HL-60 (cell line): ENCODE results near the gene UBAC2.

Experiments
- DNase-seq, 2 experiments: peaks; one replicate each; pipeline ENCODE4 v3.0.0-alpha.2; 2010 to 2020; ENCODE audit warnings: low read depth in 1 of 2, low spot score in 1 of 2
- H3K27ac ChIP-seq: fragments of 250-450 bp; sonication (Bioruptor Pico); replicated peaks from 2 replicates; pipeline ENCODE4 v1.5.1; 2020; ENCODE audit warnings: mild to moderate bottlenecking, moderate library complexity
- H3K27me3 ChIP-seq: fragments of 250-450 bp; sonication (Bioruptor Pico); 2 replicates; pipeline ENCODE4 v1.5.1; 2021; ENCODE audit warnings: mild to moderate bottlenecking, moderate library complexity; ENCODE audit not compliant: insufficient read depth, poor library complexity, severe bottlenecking
- H3K4me3 ChIP-seq: replicated peaks from 2 replicates; pipeline ENCODE4 v1.5.1; 2011; ENCODE audit warnings: mild to moderate bottlenecking, control low read depth, low read length; ENCODE audit not compliant: insufficient read depth
- GABPA ChIP-seq: IDR thresholded peaks from 2 replicates; pipeline ENCODE4 v1.6.1; 2012; ENCODE audit warnings: low read depth
- POLR2AphosphoS5 ChIP-seq: IDR thresholded peaks from 2 replicates; pipeline ENCODE4 v1.6.1; 2012; ENCODE audit warnings: low read depth
- SPI1 ChIP-seq: IDR thresholded peaks from 2 replicates; pipeline ENCODE4 v1.6.1; 2012; ENCODE audit warnings: low read depth, mild to moderate bottlenecking, borderline replicate concordance
- TF ChIP-seq, protein P1 (sequence below): IDR thresholded peaks from one replicate; pipeline ENCODE4 v1.5.1; 2011; ENCODE audit warnings: low read length, control low read depth, inconsistent platforms; ENCODE audit not compliant: insufficient read depth
- TF ChIP-seq, protein P2 (sequence below): IDR thresholded peaks from 2 replicates; pipeline ENCODE4 v1.6.1; 2012; ENCODE audit warnings: low read depth; ENCODE audit not compliant: insufficient replicate concordance

The UBAC2 gene

DNA sequence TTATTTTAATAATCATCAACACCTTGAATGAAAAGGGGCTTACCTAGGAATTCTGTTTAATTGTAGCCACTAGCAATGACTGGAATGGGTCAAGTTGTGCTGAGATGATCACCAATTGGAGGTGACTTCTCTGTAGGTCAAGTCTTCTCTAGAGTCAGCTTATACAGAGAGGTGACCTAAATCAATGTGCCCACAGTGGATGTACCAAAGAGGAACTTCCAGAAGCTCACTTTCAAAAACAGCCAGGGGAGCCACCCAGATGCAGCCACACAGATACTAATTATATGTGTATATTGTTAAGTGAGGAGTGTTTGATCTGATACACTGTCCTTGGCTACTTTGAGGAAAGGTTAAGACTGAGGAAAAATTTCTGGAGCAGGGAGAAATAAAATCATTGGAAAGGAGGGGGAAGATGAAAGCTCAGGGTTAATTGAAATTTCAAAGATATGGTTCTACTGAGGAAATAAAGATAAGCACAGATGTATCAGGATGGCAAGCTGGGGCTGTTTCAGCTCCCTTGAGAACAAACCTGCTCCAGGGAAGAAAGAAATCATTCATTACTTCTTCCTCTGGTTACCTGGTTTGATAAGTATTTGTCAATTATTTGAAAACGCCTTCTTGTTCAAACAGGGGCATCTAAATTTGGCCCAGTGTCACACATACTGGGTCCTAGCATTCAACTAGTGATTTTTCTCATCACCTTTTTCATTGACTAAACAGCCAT, 101.4 kb downstream of the UBAC2 start:
- TF ChIP-seq, protein P1, sequence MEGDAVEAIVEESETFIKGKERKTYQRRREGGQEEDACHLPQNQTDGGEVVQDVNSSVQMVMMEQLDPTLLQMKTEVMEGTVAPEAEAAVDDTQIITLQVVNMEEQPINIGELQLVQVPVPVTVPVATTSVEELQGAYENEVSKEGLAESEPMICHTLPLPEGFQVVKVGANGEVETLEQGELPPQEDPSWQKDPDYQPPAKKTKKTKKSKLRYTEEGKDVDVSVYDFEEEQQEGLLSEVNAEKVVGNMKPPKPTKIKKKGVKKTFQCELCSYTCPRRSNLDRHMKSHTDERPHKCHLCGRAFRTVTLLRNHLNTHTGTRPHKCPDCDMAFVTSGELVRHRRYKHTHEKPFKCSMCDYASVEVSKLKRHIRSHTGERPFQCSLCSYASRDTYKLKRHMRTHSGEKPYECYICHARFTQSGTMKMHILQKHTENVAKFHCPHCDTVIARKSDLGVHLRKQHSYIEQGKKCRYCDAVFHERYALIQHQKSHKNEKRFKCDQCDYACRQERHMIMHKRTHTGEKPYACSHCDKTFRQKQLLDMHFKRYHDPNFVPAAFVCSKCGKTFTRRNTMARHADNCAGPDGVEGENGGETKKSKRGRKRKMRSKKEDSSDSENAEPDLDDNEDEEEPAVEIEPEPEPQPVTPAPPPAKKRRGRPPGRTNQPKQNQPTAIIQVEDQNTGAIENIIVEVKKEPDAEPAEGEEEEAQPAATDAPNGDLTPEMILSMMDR: no peak
- TF ChIP-seq POLR2AphosphoS5 (no peak; the same call in 1 of the 2 replicates), SPI1 (peak; percentile 29; the same call in 1 of the 2 replicates)
- Histone ChIP-seq H3K27ac (peak overlapping the region; percentile 93), H3K27me3 (no peaks in the 10 kb centered on the region), H3K4me3 (no peak overlapping the region)
- peak in 1 of 2 experiments; percentile 70 for DNase-seq

DNA sequence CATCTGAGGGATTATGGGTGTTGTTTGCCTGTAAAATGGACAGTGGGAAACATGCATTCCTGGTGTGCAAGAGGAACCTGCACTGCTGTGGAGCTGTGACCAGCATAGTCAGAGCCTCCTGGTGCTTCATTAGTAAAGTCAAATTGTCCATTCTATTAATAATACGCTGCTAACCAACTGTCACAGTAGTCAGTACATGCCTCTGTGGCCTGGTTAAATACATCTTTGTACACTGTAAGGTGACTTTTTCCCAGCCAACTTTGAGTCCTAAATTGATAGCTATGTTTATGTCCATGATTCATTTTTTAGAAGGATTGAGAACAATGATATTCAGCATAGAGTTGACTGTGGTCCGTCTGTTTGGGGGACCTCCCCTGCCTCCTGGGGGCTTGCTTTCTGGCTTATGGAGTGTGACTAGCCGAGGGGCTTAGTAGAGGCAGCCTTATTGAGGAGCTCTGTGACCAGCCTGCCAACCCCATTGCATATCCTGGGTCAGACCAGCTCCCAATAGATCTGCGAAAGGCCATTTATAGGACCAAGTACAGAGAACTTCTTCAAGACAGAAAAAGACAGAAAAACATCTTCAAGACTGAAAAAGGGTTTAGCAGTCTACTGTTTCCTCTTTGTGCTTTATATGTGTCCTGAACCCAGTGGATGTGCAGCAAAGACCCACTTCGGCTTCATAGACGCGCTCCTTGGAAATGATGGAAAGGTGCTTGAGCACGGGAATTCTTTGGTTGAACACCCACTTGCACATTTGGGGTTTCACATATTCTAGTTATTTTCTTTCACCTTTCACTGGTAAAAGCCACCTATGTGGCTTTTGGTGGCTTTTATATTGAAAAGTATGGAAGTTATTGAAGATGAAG, 102.2 kb downstream of the UBAC2 start:
- no peak for DNase-seq
- no peaks in the 10 kb centered on the region for H3K27me3 ChIP-seq

DNA sequence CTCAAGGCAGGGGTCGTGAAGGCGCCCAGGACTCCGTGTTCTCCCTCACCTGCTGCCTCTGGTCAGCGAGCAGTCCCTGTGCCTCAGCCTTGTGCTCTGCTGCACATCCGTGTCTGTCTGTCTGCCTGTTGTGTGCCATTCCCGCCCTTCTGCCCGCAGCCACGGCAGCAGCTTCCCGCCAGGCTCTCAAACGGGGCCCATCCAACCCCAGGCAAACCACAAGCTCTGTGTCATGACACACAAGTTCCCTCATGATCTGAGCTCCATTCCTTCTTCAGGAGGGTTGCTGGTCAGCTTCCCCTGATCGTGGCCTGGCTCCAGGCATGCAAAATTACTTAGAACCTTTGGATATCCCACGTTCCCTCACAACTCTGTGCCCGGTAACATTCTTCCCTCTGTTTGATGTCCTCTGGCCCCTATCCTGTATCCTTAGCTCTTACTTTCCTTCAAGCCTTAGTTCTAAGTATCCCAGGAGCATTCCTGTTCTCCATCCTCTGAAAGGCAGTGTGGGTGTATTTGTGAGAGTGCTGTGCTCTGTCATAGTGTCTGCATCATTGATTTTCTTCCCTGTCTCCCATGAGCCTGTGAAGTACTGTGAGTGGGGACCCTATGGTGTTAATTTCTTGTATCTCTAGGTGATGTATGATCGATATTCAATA, 103.3 kb downstream of the UBAC2 start:
- H3K4me3 ChIP-seq: peak overlapping the region; percentile 77
- peak in 1 of 2 experiments; percentile 95 for DNase-seq
- TF ChIP-seq, protein P2, sequence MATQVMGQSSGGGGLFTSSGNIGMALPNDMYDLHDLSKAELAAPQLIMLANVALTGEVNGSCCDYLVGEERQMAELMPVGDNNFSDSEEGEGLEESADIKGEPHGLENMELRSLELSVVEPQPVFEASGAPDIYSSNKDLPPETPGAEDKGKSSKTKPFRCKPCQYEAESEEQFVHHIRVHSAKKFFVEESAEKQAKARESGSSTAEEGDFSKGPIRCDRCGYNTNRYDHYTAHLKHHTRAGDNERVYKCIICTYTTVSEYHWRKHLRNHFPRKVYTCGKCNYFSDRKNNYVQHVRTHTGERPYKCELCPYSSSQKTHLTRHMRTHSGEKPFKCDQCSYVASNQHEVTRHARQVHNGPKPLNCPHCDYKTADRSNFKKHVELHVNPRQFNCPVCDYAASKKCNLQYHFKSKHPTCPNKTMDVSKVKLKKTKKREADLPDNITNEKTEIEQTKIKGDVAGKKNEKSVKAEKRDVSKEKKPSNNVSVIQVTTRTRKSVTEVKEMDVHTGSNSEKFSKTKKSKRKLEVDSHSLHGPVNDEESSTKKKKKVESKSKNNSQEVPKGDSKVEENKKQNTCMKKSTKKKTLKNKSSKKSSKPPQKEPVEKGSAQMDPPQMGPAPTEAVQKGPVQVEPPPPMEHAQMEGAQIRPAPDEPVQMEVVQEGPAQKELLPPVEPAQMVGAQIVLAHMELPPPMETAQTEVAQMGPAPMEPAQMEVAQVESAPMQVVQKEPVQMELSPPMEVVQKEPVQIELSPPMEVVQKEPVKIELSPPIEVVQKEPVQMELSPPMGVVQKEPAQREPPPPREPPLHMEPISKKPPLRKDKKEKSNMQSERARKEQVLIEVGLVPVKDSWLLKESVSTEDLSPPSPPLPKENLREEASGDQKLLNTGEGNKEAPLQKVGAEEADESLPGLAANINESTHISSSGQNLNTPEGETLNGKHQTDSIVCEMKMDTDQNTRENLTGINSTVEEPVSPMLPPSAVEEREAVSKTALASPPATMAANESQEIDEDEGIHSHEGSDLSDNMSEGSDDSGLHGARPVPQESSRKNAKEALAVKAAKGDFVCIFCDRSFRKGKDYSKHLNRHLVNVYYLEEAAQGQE: peak; percentile 36
- no peak for TF ChIP-seq GABPA
- peak; percentile 98 for TF ChIP-seq POLR2AphosphoS5
- no peak for TF ChIP-seq SPI1
- peak overlapping the region; percentile 93 for H3K27ac ChIP-seq
- no peaks in the 10 kb centered on the region for H3K27me3 ChIP-seq

More for the DNA sequence above, 102.2 kb downstream of the UBAC2 start:
- H3K27ac ChIP-seq: peak overlapping the region; percentile 93
- no peak for TF ChIP-seq GABPA
- TF ChIP-seq, protein P2: no peak
- TF ChIP-seq SPI1: no peak
- TF ChIP-seq, protein P1: no peak
- TF ChIP-seq POLR2AphosphoS5: peak; percentile 54; the same call in 1 of the 2 replicates
- no peak overlapping the region for H3K4me3 ChIP-seq

DNA sequence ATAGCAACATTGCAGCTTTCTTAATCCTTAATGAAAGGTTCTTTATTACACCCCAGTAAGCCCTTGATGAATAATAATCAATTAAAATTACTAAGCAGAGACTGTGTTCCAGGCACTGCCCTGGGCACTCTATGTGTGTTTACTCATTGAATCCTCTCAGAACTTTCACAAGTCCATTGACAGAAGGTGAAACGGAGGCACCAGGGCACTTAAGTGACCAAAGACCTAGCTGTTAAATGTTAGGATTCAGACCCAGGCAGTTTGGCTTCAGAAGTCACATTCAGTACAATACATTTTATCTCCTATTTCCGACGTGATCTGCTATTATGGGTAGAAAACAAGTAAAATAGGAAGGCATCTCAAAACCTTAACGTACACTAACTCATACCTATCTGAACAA, 103.9 kb downstream of the UBAC2 start:
- no peaks in the 10 kb centered on the region for H3K27me3 ChIP-seq
- peak overlapping the region; percentile 93 for H3K27ac ChIP-seq
- peak overlapping the region; percentile 77 for H3K4me3 ChIP-seq
- DNase-seq: peak in 1 of 2 experiments; percentile 46
- TF ChIP-seq, protein P2: no peak
- TF ChIP-seq, protein P1: no peak
- TF ChIP-seq GABPA (no peak), POLR2AphosphoS5 (no peak), SPI1 (no peak)
